Caki2 (cell line): ENCODE measurements around the gene KLHDC7B. TPM values are rescaled to one million over a fixed set of nuclear protein-coding genes. Genes with fewer than 3 reads are reported as not detected.
"Not testable (repeated sequence)": the region's sequence is repeated elsewhere in the genome, so short reads cannot be mapped to it uniquely, and the experiment has no call there.

Experiments used
- DNase-seq: peaks from one replicate; pipeline ENCODE4 v3.0.0-alpha.2; 2015; ENCODE audit warnings: low read depth
- in situ Hi-C: cut with HindIII; loops from 2 replicates; pipeline ENCODE4 v1.10.0; 2016; ENCODE audit warnings: low sequenced_read_pairs, low pct_unique_long_range_greater_than_20kb, mixed read lengths
- total RNA-seq: library from RNA; depleted of rRNA; stranded (reverse); fragments of >200 nt; shearing (Covaris generic); gene quantifications from 2 replicates; pipeline ENCODE4 v1.2.3, GENCODE V29; 2014; ENCODE audit warnings: low replicate concordance

Gene KLHDC7B
- total RNA-seq, 1 experiment from 2014 or later = not detected

DNA sequence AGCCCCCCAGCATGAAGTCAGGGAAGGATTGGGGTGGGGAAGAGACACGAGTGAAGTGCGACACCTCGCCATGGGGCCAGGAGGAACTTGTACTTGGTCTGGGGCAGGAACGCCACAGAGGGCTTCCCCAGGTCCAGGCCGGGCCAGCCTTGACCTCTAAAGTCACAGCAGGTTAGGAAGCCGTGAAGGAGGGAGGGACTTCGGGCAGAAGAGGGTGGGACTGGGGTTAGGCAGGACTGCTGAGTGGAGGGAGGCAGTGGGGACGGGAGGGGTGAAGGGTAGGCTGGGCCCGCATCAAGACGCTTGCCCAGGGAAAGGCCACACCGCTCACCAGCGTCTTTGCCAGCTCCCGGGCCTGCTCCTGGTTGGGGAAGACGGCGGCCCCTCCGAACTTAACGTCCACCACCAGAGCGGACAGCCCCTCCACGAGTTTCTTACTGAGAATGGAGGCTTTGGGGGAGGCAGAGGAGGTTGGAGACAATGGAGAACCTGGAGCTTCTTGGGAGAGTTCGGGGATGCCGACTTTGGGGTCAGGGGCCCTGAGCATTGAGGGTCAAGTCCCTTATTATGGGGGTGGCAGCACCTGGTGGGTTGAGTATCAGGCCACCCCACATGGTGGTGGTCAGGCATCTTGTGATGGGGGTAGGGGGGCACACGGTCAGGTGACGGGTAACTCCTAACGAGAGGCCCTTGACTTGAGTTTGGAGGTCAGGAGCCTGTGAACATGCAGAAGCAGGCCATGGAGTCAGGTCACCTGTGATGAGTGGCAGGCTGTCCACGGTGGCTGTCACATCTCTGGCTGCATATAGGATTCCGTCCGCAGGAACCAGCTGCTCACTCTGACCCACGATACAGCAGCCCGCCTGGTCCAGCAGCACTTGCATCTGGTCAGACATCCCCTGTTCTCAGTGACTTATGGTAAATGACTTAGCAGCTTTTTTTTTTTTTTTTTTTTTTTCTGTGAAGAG is 18.6 kb upstream of the KLHDC7B start:
- DNase-seq = peak; percentile 83
- in situ Hi-C loops = no loop called here

DNA sequence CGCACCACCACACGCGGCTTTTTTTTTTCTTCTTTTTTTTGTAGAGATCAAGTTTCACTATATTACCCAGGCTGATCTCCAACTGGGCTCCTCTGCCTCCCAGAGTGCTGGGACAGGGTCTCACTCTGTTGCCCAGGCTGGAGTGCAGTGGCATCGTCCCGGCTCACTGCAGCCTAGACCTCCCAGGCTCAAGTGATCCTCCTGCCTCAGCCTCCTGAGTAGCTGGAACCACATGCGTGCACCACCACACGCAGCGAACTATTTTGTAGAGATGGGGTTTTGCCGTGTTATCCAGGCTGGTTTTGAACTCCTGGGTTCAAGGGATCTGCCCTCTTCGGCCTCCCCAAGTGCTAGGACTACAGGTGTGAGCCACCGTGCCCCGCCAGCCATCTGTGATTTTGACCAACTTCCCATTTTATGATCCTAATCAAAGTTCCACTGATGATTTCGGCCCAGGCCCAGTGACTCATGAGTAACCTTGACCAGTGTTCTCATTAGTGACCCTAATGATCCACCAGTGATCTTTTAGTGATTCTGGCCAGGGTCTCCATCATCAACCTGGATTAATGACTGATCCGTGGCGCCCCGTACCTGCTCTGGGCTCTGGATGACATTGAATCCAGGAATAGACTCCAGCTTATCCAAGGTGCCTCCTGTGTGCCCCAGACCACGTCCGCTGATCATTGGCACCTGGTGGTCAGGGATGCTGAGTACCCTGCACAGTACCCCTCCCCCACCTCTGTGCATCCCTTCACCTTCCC is 17.6 kb upstream of the KLHDC7B start:
- DNase-seq = no peak

DNA sequence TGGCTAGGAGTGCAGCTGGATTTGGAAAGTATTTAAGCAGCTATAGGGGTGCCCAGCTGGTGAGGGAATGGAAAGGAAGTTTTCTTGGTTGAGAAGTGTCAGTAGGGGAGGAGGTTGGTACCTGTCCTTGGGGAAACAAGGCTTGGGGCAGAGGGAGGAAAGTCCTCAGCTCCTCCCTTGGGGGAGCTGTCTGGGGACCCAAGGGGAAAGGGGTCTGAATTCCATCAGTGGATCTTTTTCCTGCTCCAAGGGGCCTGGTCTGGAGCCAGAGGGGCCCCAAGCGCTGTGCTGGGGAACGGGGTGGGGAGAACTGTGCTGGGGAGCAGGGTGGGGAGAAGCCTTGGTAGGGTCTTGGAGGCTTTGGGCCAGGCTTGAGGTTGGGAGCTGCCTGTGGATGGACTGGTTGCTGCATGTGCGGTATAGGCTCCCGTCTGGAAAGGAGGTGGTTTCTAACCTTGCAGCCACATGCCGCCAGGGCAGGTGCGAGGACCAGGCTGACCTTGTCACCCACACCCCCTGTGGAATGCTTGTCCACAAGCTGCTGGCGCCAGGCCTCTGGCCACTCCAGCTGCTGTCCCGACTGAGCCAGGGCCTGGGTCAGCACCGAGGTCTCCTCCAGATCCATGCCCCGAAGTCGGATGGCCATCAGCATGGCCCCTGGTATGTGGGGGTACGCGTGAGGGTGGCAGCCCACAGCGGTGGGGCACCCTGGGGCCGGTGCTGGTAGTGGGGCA is 16.9 kb upstream of the KLHDC7B start:
- in situ Hi-C loops = no loop called here
- DNase-seq = no peak

More for the DNA sequence above, 17.6 kb upstream of the KLHDC7B start:
- in situ Hi-C loops = no loop called here

DNA sequence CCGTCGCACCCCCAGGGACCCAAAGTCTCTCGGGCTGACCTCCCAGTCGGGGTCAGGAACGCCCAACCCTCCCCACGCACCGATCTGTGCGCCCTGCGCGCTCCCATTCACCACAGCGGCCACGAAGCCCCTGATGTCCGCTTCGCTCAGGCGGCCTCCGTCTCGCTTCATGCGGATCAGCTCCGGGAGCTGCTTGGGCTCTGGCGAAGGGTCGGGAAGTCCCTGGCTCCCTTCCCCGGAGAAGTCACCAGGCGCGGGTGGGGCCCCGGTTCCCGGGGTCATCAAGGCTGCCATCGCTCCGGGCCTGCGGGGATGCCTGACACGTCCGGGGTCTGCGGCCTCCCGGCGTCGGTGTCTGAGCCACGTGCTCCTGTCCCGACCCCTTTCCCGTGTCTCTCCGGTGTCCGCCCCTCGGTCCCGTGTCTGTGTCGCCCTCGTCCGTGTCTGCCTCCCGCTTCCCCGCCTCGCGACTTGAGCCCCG is 16.2 kb upstream of the KLHDC7B start:
- in situ Hi-C loops = no loop called here
- no peak for DNase-seq

DNA sequence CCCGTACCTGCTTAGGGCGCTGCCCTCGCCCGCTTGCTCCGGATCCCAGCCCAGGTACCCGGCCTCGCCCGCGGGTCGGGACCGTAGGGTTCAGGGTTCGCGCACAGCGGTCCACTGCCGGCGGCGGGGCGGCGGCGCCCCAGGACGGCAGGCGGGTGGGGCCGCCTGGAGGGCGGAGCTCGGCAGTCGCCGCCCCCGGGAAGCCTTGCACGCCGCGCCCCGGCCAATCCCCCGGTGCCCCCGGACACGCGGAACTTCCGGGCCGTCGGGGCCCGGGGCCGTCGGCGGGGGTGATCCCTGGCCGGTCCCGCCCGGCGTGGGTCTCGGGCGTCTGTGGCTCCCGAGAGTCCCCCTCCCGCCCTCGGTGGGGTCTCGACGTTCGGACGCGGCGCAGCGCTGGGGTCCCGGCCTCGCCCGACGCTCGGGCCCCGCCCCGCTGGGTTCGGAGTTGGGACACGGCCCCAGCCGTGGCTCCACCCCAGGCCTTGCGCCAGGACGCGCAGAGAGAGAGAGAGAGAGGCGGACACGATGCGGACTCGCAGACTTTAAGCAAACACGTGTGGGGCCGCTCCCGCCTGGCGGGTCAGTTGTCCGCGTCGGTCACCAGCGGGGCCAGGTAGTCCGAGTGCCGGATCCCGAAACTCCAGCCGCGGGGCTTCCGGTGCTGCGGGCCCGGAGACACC is 15.7 kb upstream of the KLHDC7B start, which contains the start of gene TYMP:
Gene TYMP, minus strand, starts transcription at position 116 of the 683 bp plus-strand sequence. CDS start 303 bp downstream, outside the sequence.
- in situ Hi-C loops = no loop called here

DNA sequence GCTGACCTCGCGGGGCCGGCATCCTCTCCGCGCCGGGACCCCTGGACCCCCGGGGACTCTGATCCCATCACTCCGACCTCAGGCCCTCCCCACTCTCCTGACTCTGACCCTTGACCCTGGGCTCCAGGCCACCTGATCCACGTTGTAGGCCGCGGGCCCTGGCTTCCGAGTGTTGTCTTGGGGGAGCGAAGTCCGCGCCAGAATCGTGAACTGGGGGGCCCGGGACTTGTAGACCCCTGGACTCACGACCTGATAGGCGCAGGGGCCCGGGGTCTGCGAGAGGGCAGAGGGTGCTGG is 15.2 kb upstream of the KLHDC7B start:
- no peak for DNase-seq
- in situ Hi-C loops = no loop called here

More for the DNA sequence above, 15.7 kb upstream of the KLHDC7B start, which contains the start of gene TYMP:
- DNase-seq = peak; percentile 94

DNA sequence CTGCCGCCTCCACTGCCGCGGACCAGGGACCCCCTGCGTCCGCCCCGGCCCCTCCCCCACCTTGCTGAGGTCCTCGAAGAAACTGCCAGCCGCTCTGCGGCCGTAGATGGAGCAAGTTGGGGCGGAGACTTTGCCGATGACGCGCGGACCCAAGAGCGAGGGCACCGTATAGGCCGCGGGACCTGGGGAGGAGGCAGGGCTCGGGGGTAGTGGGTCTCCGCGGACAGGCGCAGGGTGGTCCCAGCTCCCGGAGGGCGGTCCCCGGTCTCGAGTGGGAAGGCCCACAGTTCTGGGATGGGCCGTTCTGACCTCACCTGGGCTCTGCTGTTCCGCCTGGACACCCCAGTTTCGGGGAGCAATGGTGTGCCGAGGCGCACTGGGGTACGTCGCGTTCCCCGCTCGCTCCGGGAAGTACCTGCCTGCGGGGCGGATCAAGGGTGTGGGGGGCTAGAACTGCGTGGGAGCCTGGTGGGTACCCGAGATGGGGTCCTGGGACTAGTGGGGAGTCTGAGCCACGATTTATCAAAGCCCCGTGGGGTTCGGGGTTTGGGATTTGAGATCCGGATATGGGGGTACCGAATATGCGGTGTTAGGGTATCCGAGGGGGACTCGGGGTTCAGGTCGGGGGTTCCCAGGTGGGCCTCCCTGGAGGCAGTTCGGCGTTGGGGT is 14.7 kb upstream of the KLHDC7B start:
- in situ Hi-C loops = no loop called here
- DNase-seq = peak; percentile 88

DNA sequence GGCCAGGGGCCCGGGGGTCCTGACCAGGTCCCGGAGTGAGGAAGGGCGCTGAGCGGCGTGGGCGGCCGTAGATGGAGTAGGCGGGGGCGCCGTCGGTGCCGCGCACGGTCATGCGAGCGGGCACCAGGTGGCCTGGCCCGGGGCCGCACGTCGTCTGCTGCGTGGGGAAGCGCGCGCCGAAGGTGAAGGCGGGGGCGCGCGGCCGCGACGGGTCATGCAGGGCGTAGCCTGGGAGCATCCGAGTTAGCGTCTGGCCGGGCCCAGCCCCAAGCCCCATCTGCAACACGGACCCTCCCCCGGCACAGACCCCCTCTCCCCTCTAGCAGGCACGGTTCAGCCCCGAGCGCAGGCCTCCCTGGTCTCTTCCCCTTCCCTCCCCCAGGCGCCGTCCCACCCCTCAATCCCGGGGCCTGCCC is 14.1 kb upstream of the KLHDC7B start:
- peak; percentile 68 for DNase-seq
- in situ Hi-C loops = no loop called here

DNA sequence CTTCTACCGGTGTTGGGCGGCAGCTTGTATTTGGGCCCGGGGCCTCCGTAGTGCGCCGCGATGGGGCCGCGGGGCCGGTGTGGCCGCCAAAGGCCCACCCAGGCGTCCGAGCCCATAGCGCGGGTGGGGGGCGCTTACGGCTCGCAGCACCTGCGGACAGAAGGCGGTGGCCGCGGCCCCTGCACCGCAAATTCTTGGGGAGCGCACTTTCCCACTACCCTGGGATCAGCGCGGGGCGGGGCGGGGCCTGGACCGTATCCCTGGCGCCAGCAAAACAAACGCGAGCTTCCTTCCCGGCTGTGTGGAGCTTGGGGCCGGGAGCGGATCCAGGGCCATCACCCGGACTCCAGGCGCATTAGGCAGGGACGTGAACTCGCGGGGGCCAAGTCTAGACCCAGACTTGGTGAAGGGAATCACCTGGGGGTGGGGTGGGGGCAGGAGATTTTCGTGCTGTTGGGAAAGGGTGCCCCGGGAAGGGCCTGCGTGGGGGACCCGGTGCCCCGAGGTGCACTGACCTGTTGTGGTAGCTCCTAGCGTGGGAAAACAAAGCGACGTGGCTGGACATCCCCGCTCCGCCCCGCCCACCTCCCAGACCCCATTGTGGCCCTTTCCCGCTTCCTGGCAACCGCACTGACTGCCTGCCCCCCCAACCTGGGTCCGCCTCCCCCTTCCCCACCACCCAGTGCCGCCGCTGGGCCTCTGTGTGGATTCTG is 13.6 kb upstream of the KLHDC7B start:
- DNase-seq = peak; percentile 79
- in situ Hi-C loops = no loop called here

DNA sequence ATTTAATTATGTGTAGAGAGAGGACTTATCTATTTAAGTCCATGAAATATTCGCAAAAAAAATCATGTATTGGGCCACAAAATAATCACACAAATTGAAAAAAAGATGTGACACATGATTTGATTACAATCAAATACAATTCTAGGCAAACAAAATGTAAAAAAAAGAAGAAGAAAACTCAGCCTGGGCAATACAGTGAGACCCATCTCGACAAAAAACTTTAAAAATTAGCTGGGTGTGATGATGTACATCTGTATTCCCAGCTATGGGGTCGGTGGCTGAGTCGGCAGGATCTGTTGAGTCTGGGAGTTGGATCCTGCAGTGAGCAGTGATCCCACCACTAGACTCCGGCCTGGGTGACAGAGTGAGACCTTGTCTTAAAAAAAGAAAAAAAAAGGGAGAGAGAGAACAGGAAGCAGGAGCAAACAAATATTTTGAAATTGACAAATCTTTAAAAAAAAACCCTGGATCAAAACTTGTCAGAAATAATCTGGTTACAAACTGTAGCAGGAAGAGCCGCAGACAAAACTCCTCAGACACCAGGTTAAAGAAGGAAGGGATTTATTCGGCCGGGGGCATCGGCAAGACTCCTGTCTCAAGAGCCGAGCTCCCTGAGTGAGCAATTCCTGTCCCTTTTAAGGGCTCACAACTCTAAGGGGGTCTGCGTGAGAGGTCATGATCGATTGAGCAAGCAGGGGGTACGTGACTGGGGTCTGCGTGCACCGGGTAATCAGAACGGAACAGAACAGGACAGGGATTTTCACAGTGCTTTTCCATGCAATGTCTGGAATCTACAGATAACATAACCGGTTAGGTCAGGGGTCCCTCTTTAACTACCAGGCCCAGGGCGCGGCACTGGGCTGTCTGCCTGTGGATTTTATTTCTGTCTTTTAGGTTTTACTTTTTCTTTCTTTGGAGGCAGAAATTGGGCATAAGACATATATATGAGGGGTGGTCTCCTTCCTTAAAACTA is 12.6 kb upstream of the KLHDC7B start:
- in situ Hi-C loops = no loop called here
- no peak for DNase-seq

DNA sequence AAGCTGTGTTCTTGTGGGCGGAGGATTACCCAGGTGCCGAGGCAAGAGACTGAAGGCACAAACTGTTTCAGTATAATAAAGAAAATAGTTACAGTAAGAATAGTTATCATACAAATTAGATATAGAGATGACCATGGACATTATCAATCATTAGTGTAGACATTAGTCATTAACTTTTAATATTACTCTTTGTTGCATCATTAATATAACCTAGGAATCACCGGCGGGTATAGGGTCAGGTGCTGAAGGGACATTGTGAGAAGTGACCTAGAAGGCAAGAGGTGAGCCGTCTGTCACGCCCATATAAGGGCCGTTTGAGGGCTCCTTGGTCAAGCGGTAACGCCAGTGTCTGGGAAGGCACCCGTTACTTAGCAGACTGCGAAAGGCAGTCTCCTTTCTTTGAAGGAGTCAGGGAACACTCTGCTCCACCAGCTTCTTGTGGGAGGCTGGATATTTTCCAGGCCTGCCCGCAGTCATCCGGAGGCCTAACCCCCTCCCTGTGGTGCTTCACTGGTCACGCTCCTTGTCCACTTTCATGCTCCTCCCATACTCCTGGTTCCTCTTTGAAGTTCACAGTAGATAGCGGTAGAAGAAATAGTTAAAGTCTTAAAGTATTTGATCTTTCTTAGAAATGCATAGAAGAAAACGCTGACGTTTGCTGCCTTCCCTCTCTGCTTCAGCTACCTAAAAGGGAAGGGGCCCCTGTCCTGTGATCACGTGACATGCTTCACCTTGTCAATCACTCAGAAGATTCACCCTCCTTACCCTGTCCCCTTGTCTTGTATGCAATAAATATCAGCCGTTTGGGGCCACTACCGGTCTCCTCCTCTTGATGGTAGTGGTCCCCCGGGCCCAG is 11.6 kb upstream of the KLHDC7B start:
- peak; percentile 58 for DNase-seq
- in situ Hi-C loops = not testable (repeated sequence)

DNA sequence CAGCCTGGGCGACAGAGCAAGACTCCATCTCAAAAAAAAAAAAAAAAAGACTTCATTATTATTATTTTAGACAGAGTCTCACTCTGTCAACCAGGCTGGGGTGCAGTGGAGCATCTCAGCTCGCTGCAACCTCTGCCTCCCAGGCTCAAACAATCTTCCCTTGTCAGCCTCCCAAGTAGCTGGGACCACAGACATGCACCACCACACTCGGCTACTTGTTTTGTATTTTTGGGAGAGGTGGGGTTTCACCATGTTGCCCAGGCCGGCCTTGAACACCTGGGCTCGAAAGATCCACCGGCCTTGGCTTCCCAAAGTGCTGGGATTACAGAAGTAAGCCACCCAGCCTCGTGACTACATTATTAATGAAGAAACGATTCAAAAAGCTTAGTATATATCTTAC is 10.6 kb upstream of the KLHDC7B start:
- in situ Hi-C loops = no loop called here
- no peak for DNase-seq

DNA sequence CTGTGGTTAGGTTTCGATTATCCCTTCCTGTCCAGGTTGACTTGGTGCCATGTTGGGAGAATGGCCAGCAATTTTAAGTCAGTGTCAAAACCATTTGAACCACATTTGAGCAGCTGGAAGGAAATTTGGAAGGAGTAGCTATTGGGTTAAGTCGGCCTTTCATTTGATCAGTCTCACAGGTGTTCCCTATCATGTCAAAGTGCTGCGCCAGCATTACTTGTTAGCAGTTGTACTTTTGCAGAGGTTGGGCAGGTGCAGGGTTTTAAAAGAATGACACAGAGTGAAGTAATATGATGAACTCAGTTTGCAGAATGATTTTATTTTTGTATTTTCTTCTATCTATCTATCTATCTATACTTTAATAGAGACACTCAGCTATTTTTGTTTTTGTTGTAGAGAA is 9.5 kb upstream of the KLHDC7B start:
- DNase-seq = no peak
- in situ Hi-C loops = no loop called here

DNA sequence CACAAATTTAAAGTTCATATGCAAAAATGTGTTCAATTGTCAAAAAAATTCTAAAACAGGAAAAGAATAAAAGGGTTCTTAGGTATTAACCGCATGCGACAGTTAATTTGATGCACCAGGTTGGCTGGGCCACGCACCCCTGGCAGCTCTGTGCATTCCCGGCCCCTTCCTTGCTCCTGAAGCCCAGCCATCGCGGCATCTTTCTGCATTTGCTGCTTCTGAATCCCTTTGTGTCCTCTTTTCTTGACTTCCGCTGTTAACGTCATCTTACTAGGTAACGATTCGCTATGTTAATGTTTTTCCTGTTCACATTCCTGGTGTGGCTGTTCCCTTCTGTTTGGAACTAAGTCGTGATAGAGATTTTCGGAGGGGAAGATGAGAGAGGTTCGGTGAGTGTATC is 7.9 kb upstream of the KLHDC7B start:
- DNase-seq = no peak
- in situ Hi-C loops = no loop called here

DNA sequence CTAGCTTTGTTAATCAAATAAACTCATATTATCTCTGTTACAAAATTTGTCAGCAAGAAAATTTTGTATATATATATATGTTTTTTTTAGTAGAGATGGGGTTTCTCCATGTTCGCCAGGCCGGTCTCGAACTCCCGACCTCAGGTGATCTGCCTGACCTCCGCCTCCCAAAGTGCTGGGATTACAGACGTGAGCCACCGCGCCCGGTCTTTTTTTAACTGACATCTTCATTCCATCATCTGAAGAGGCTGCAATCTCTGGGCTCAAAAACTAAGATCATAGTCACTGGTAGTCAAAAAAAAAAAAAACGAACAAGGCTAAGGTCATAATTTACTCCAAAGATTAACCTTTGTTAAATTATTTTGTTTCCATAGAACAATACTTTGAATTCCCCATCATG is 5.3 kb upstream of the KLHDC7B start:
- DNase-seq = no peak
- in situ Hi-C loops = no loop called here
